OCI-LY3 (cell line): ENCODE data around the gene INSRR.

Source experiments
- H2AFZ ChIP-seq: fragments of 200-600, 300-600 bp; shearing (Covaris generic); 2 replicates; pipeline ENCODE4 v1.6.0; 2014; ENCODE audit warnings: antibody characterized with exemption, low read depth, low read length
- H3K27ac ChIP-seq: fragments of 200-600, 300-600 bp; sonication (generic); 2 replicates; pipeline ENCODE4 v1.5.1; 2014; ENCODE audit warnings: mild to moderate bottlenecking, low read length, moderate library complexity, mixed read lengths
- H3K27me3 ChIP-seq: fragments of 200-600, 300-600 bp; sonication (generic); 2 replicates; pipeline ENCODE4 v1.6.1; 2014; ENCODE audit warnings: low read depth, low read length, mixed read lengths
- H3K36me3 ChIP-seq: fragments of 200-600, 300-600 bp; sonication (generic); replicated peaks from 2 replicates; pipeline ENCODE3; 2014; ENCODE audit warnings: low read depth, low read length, mixed read lengths
- H3K4me1 ChIP-seq: fragments of 300-600, 200-600 bp; sonication (generic); 2 replicates; pipeline ENCODE4 v1.6.1; 2014; ENCODE audit warnings: low read length, mixed read lengths
- H3K4me2 ChIP-seq: fragments of 200-600, 300-600 bp; sonication (generic); 2 replicates; pipeline ENCODE4 v1.6.1; 2014; ENCODE audit warnings: low read length, mixed read lengths
- H3K4me3 ChIP-seq: fragments of 300-600, 200-600 bp; sonication (generic); 2 replicates; pipeline ENCODE4 v1.5.1; 2014; ENCODE audit warnings: antibody characterized with exemption, mild to moderate bottlenecking, low read length, moderate library complexity
- H3K79me2 ChIP-seq: fragments of 300-600, 200-600 bp; shearing (Covaris generic); 2 replicates; pipeline ENCODE4 v1.6.1; 2014; ENCODE audit warnings: mild to moderate bottlenecking, low read length, mixed read lengths
- H3K9ac ChIP-seq: fragments of 300-600, 200-600 bp; shearing (Covaris generic); 2 replicates; pipeline ENCODE4 v1.6.0; 2014; ENCODE audit warnings: mild to moderate bottlenecking, low read length, moderate library complexity
- H3K9me3 ChIP-seq: fragments of 200-600, 300-600 bp; shearing (Covaris generic); 2 replicates; pipeline ENCODE4 v1.6.1; 2014; ENCODE audit warnings: low read length, mixed read lengths; ENCODE audit not compliant: insufficient read depth
- H4K20me1 ChIP-seq: fragments of 200-600, 300-600 bp; sonication (generic); 2 replicates; pipeline ENCODE4 v1.6.1; 2016; ENCODE audit warnings: low read length, mixed read lengths; ENCODE audit not compliant: insufficient read depth
- EZH2phosphoT487 ChIP-seq: fragments of 200-600 bp; shearing (Covaris generic); IDR thresholded peaks from 2 replicates; pipeline ENCODE4 v1.6.1; 2018; ENCODE audit warnings: antibody characterized with exemption, mixed run types, low read depth
- TF ChIP-seq, protein P1 (sequence below): fragments of 200-600, 300-600 bp; sonication (generic); IDR thresholded peaks from 2 replicates; pipeline ENCODE4 v1.5.1; 2014; ENCODE audit warnings: antibody characterized with exemption, low read length, low read depth

INSRR gene

DNA sequence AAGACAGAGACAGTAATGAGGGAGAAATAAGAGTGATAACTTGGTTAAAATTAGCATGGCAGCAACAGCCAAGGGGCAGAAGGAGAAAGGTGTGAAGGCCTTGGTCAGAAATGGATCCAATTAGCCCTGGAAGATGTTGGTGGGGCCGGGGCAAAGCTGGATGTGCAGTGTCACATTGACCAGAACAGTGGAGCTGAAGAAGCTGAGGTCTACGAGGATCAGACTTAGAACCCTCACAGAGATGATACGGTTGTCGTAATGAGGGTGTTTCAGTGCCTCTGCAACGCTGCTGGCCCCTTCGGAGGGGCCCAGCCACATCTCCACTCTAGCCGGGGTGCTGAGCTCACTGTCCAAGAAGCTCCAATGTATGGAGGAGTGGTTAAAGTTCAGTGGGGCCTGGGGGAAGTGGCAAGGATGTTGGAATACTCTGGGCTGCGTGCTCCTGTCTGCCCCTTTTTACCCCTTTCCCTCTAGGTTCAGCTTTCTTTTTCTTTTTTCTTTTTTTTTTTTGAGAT lies 56.4 kb downstream of the INSRR start:
- Histone ChIP-seq H3K27ac (no peak overlapping the region), H2AFZ (no peak overlapping the region), H3K79me2 (no peaks in the 10 kb centered on the region), H3K4me2 (no peak overlapping the region), H3K9me3 (no peaks in the 10 kb centered on the region), H3K9ac (no peak overlapping the region), H3K36me3 (peaks cover 47% of the 10 kb centered on the region), H3K4me1 (peaks cover 44% of the 10 kb centered on the region), H4K20me1 (no peaks in the 10 kb centered on the region), H3K4me3 (no peak overlapping the region), H3K27me3 (no peaks in the 10 kb centered on the region)
- TF ChIP-seq EZH2phosphoT487: no peak

- Histone ChIP-seq H3K9me3 (no peaks in the 10 kb centered on the region), H3K27me3 (no peaks in the 10 kb centered on the region), H4K20me1 (peaks cover 4% of the 10 kb centered on the region; the same call in 1 of the 2 replicates), H3K36me3 (peaks cover 43% of the 10 kb centered on the region), H3K9ac (no peak overlapping the region), H2AFZ (no peak overlapping the region), H3K4me1 (peaks cover 35% of the 10 kb centered on the region), H3K4me3 (no peak overlapping the region), H3K79me2 (no peaks in the 10 kb centered on the region), H3K4me2 (no peak overlapping the region), H3K27ac (no peak overlapping the region)
- no peak for TF ChIP-seq EZH2phosphoT487
- TF ChIP-seq, protein P1, sequence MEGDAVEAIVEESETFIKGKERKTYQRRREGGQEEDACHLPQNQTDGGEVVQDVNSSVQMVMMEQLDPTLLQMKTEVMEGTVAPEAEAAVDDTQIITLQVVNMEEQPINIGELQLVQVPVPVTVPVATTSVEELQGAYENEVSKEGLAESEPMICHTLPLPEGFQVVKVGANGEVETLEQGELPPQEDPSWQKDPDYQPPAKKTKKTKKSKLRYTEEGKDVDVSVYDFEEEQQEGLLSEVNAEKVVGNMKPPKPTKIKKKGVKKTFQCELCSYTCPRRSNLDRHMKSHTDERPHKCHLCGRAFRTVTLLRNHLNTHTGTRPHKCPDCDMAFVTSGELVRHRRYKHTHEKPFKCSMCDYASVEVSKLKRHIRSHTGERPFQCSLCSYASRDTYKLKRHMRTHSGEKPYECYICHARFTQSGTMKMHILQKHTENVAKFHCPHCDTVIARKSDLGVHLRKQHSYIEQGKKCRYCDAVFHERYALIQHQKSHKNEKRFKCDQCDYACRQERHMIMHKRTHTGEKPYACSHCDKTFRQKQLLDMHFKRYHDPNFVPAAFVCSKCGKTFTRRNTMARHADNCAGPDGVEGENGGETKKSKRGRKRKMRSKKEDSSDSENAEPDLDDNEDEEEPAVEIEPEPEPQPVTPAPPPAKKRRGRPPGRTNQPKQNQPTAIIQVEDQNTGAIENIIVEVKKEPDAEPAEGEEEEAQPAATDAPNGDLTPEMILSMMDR: peak; percentile 44
These were observed 57.4 kb downstream of the INSRR start for GRCh38 chr1:156801409-156802121.

DNA sequence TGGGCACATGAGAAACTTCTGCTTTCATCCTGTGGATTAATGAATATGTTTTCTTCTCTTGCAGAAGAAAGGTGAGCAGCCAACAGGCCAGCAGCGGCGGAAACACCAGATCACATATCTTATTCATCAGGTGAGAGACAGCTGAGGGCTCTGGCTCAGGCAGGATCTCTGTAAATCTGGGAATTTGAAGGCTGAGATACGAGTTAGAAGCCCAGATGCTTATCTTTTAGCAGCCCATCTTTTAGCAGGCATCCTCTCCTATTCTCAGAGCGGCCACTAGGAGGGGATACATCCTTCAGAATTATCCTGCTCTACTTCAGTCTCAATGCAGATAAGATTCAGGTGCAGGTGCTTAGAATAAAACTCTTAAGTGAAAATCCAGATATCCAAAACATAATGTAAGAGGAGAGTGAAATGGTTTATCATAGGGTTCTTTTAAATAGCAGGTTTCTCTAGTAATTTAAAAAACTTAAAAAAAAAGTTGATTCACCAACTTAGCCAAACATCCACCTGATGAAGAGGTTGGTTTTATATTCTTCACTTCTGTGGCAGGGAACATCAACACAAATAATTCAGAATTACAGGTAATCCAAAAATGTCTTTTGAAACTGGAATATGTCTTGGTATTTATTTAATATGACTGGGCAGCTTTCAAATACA lies 61.6 kb downstream of the INSRR start:
- no peak overlapping the region for H3K4me2 ChIP-seq
- no peak for TF ChIP-seq EZH2phosphoT487
- TF ChIP-seq, protein P1: peak; percentile 95
- H3K27me3 ChIP-seq: no peaks in the 10 kb centered on the region
- no peak overlapping the region for H3K4me3 ChIP-seq
- no peaks in the 10 kb centered on the region for H3K9me3 ChIP-seq
- no peak overlapping the region for H3K9ac ChIP-seq
- 0 out of 2 replicates have a peak overlapping the region, but pooled peaks have one; percentile 5 for H3K27ac ChIP-seq
- peaks cover 9% of the 10 kb centered on the region; the same call in 1 of the 2 replicates for H4K20me1 ChIP-seq
- H3K4me1 ChIP-seq: peaks cover 9% of the 10 kb centered on the region; the same call in 1 of the 2 replicates
- H3K79me2 ChIP-seq: no peaks in the 10 kb centered on the region
- H3K36me3 ChIP-seq: peaks cover 70% of the 10 kb centered on the region
- no peak overlapping the region for H2AFZ ChIP-seq

DNA sequence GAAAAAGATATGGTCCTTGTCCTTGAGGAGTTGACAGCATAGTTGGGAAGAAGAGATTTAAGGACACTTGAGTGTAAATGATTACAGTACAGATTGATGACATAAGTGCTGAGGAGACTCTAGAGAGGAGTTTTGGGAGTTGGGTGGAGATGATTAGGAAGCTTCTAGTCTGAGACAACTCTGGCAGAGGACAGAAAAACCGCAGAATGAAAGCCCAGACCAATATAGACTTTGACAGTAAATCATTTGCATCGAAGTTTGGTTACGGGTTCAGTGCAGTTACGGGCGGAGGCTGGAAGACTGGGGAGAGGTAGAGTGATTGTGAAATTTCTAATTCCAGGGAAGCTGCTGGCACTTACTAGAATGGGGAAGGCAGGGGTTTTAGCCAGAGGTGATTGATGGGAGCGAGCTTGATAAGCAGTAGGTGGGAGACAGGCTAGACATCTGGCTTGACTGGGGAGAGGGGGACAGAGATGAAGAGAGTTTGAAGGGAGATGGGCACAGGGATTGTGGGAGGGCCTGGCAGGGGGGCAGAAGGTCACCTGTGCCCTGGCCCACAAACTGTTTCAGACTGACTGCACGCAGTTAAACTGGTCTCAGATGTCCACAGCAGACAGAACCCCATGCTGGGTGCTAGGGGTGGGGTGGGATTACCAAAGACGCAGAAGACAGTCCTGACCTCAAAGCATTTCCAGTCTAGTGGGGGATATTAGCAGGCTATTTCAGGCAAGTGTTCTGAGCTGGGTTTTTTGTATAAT lies 62.4 kb downstream of the INSRR start:
- no peak overlapping the region for H3K4me3 ChIP-seq
- no peaks in the 10 kb centered on the region for H3K27me3 ChIP-seq
- no peaks in the 10 kb centered on the region for H3K79me2 ChIP-seq
- no peak overlapping the region for H3K4me2 ChIP-seq
- peaks cover 9% of the 10 kb centered on the region; the same call in 1 of the 2 replicates for H3K4me1 ChIP-seq
- 0 out of 2 replicates have a peak overlapping the region, but pooled peaks have one; percentile 5 for H3K27ac ChIP-seq
- H2AFZ ChIP-seq: no peak overlapping the region
- H3K9me3 ChIP-seq: no peaks in the 10 kb centered on the region
- no peak for TF ChIP-seq EZH2phosphoT487
- TF ChIP-seq, protein P1: no peak
- H4K20me1 ChIP-seq: peaks cover 9% of the 10 kb centered on the region; the same call in 1 of the 2 replicates
- no peak overlapping the region for H3K9ac ChIP-seq
- H3K36me3 ChIP-seq: peaks cover 74% of the 10 kb centered on the region
